Brain microvascular endothelial cell (primary cell): Measurements from ENCODE around the gene TNFAIP2.

Experiments
- DNase-seq: peaks from one replicate; pipeline ENCODE4 v3.0.0-alpha.2; 2020
- H3K27ac ChIP-seq: fragments of 250-450 bp; sonication (Bioruptor Pico); 2 replicates; pipeline ENCODE4 v1.5.1; 2020; ENCODE audit warnings: mild to moderate bottlenecking, moderate library complexity
- H3K27me3 ChIP-seq: fragments of 250-450 bp; sonication (Bioruptor Pico); replicated peaks from 2 replicates; pipeline ENCODE4 v1.5.1; 2020; ENCODE audit warnings: mild to moderate bottlenecking
- H3K36me3 ChIP-seq: fragments of 250-450 bp; sonication (Bioruptor Pico); replicated peaks from 2 replicates; pipeline ENCODE4 v1.5.1; 2020; ENCODE audit warnings: mild to moderate bottlenecking
- H3K4me3 ChIP-seq: 2 replicates; pipeline ENCODE4 v1.5.1; 2011; ENCODE audit warnings: low read depth, mild to moderate bottlenecking, control low read depth, low read length, moderate library complexity
- in situ Hi-C: cut with HindIII; loops from 2 replicates; pipeline ENCODE4 v1.10.0; 2017; ENCODE audit warnings: low sequenced_read_pairs, low pct_ligation_motif_present
- TF ChIP-seq, protein P1 (sequence below): IDR thresholded peaks from 2 replicates; pipeline ENCODE4 v1.5.1; 2011; ENCODE audit warnings: low read depth, mild to moderate bottlenecking, moderate library complexity, low read length, control low read depth, inconsistent platforms; ENCODE audit errors: missing control alignments

Gene TNFAIP2

DNA sequence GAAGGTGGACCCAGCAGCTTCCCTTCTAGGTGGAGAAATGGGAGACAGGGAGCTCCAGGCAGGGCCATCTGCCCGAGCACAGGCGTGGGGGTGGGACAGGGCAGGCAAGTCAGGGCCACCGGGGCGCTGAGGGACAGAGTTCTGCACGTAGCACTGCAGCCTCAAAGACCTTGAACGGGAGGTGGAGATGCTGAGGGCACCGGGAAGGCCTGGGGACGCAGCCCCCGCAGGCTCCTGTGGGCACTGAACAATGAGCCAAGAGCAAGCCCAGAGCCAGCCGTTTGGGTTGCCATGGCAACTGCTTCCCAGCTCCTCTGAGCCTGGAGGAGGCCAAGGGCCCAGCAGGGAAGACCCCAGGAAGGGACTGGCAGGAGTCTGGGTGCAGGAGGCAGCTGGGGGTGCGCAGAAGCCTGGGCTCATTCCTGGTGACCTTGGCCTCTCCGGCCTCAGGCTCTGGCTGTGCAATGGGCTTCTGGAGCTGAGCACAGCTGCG is 35.9 kb upstream of the TNFAIP2 start:
- TF ChIP-seq, protein P1, sequence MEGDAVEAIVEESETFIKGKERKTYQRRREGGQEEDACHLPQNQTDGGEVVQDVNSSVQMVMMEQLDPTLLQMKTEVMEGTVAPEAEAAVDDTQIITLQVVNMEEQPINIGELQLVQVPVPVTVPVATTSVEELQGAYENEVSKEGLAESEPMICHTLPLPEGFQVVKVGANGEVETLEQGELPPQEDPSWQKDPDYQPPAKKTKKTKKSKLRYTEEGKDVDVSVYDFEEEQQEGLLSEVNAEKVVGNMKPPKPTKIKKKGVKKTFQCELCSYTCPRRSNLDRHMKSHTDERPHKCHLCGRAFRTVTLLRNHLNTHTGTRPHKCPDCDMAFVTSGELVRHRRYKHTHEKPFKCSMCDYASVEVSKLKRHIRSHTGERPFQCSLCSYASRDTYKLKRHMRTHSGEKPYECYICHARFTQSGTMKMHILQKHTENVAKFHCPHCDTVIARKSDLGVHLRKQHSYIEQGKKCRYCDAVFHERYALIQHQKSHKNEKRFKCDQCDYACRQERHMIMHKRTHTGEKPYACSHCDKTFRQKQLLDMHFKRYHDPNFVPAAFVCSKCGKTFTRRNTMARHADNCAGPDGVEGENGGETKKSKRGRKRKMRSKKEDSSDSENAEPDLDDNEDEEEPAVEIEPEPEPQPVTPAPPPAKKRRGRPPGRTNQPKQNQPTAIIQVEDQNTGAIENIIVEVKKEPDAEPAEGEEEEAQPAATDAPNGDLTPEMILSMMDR: no peak
- no peak overlapping the region for H3K27ac ChIP-seq
- H3K4me3 ChIP-seq: no peak overlapping the region
- in situ Hi-C loops: no loop called here
- H3K27me3 ChIP-seq: peaks cover 13% of the 10 kb centered on the region
- no peaks in the 10 kb centered on the region for H3K36me3 ChIP-seq
- no peak for DNase-seq

DNA sequence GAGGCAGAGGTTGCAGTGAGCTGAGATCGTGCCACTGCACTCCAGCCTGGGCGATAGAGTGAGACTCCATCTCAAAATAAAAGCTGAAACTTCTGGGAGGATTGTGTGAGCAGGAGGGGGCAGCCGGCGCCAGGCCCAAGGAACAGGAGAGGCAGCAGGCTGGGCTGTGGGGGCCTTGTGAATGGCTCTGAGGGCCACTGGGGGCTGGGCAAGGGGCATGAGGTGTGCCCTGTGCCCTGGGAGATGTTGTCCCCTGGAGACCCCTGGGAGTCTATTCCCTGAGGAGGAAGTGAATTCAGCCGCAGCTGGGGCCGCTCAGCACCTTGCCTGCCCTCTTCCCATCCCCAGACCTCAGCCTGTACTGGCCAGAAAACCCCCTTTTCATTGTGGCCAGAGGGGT is 34.3 kb upstream of the TNFAIP2 start:
- TF ChIP-seq, protein P1: no peak
- H3K4me3 ChIP-seq: no peak overlapping the region
- DNase-seq: no peak
- peaks cover 12% of the 10 kb centered on the region for H3K27me3 ChIP-seq
- H3K36me3 ChIP-seq: no peaks in the 10 kb centered on the region
- in situ Hi-C loops: no loop called here
- no peak overlapping the region for H3K27ac ChIP-seq

DNA sequence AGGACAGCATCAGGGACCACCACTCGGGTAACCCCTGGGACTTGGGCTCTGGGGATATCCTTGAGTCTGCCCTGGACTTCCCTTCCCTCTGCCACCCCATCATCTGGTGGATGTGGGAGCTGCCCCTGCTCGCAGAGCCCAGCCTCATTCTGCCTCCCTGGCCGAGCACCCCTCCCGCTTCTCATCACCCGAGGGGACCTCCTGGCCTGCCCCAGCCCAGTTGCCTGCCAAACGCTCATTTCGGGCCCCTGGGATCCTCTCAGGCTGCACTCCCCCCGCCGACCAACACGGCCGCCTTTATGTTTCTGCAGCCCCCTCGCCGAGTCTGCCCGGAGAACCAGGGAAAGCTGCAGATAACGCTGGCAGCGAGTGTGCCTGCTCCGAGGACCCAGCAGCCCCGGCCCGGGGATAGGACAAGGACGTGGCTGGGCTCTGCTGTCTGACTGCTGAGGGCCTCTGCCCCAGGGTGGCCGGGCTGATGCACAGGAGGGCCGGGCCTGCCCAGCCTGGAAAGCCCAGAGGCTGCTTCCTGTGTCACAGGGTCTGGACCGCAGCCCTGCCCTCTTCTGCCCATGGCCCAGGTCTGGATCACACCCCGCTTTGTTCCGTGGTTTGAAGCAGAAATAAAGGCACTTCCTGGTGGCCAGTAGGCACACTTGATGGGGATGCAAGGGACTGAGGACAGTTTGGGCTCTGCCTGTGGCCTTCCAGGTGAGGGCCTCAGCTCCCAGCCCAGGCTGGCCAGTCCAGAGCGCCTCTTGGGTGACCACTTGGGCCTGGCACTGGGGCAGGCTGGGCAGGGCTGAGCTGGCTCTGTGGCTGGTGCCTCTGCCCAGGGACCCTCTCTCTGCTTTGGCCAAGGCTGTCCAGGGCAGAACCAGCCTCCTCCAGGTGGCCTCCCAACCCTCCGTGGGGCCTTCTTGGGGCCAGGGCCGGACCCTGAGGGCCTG is 33.6 kb upstream of the TNFAIP2 start:
- H3K27ac ChIP-seq: no peak overlapping the region
- no peak overlapping the region for H3K4me3 ChIP-seq
- TF ChIP-seq, protein P1: no peak
- peaks cover 6% of the 10 kb centered on the region for H3K27me3 ChIP-seq
- H3K36me3 ChIP-seq: no peaks in the 10 kb centered on the region
- DNase-seq: no peak
- in situ Hi-C loops: no loop called here

- Histone ChIP-seq H3K27ac (no peak overlapping the region), H3K4me3 (no peak overlapping the region), H3K27me3 (no peaks in the 10 kb centered on the region), H3K36me3 (no peaks in the 10 kb centered on the region)
- in situ Hi-C loops: no loop called here
- no peak for DNase-seq
- TF ChIP-seq, protein P1: no peak
Measured at GRCh38 chr14:103090481-103091020, 32.7 kb upstream of the TNFAIP2 start.

GRCh38 chr14:103091041-103091882 is 32.0 kb upstream of the TNFAIP2 start:
- H3K27me3 ChIP-seq: no peaks in the 10 kb centered on the region

More at GRCh38 chr14:103091041-103091882, 32.0 kb upstream of the TNFAIP2 start:
- in situ Hi-C loops: no loop called here
- TF ChIP-seq, protein P1: peak; percentile 52
- Histone ChIP-seq H3K4me3 (peak overlapping the region; percentile 27), H3K36me3 (no peaks in the 10 kb centered on the region), H3K27ac (no peak overlapping the region)
- DNase-seq: no peak
